GM13976 (cell line): ENCODE data around the gene VDAC2.

Source experiments
- DNase-seq: peaks from one replicate; pipeline ENCODE4 v3.0.0; 2012; ENCODE audit warnings: low spot score
- in situ Hi-C: fragments of 300-500 bp; cut with MboI; formaldehyde crosslinking; loops from one replicate; pipeline ENCODE4 v1.12.0; 2022; ENCODE audit warnings: low sequenced_read_pairs, mixed read lengths, inconsistent platforms; ENCODE audit not compliant: unreplicated experiment
- TF ChIP-seq, protein P1 (sequence below): IDR thresholded peaks from 2 replicates; pipeline ENCODE4 v1.5.1; 2012; ENCODE audit warnings: borderline replicate concordance, mild to moderate bottlenecking; ENCODE audit not compliant: insufficient read depth; ENCODE audit errors: extremely low read depth, missing control alignments, control extremely low read depth

VDAC2 gene

DNA sequence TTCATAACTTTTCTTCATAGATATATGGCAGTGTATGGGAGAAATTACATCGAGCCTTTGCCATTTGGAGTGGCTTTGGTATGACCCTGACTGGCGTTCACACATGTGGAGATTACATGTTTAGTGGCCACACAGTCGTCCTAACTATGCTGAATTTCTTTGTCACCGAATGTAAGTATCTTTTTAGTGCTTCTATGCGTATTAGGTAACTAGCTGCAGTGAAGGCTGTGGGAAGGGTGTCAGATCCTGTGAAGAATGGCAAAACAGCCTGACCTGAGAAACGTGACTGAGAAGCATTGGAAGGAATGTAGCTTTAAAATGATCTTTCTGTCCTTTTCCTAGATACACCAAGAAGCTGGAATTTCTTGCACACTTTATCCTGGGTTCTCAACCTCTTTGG, 34.5 kb upstream of the VDAC2 start:
- TF ChIP-seq, protein P1, sequence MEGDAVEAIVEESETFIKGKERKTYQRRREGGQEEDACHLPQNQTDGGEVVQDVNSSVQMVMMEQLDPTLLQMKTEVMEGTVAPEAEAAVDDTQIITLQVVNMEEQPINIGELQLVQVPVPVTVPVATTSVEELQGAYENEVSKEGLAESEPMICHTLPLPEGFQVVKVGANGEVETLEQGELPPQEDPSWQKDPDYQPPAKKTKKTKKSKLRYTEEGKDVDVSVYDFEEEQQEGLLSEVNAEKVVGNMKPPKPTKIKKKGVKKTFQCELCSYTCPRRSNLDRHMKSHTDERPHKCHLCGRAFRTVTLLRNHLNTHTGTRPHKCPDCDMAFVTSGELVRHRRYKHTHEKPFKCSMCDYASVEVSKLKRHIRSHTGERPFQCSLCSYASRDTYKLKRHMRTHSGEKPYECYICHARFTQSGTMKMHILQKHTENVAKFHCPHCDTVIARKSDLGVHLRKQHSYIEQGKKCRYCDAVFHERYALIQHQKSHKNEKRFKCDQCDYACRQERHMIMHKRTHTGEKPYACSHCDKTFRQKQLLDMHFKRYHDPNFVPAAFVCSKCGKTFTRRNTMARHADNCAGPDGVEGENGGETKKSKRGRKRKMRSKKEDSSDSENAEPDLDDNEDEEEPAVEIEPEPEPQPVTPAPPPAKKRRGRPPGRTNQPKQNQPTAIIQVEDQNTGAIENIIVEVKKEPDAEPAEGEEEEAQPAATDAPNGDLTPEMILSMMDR: no peak
- in situ Hi-C loops: no loop called here
- DNase-seq: no peak

DNA sequence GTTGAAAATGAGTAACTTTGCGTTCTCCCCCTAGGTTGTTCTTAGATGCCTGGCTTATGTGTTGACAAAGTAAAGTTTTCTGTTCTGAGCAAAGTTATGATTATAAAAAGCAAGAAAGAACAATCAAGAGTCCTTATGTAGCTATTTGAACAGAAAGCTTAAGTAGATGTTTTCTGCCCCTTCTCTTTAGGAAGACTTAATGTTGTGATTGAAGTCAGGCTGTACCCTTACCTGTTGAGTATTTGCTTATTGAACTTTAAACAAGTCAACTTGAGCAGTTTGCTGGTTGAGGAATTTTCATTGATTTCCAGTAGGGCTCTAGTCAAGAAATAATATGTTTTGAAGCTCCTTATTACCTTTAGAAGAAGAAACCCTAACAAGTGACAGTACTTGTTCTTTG, 33.9 kb upstream of the VDAC2 start:
- no peak for DNase-seq
- TF ChIP-seq, protein P1: no peak
- in situ Hi-C loops: no loop called here

DNA sequence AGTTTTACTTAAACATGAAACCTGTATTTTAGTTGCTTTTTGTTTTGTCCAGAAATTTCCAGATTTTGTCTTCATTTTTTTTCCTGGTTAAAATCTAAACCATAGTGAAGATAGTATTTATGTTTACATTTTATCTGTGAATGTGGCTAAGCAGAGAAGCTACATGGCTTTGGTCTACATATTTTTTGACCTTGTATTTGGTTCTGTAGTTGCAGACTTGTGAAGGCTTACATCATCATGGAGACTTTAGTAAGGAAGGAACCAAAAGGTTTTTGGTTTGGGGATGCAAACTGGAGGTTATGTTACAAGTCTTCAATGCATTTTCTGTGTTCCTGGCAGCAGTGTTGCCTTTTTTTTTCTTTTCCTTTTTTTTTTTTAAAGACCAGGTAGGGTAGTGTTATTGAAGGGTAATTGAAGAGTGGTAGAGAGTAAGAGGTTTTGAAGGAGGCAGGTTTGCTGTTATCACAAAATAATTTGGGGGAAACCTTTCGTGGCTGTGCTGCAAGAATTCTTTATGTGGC, 30.9 kb upstream of the VDAC2 start:
- no peak for DNase-seq
- in situ Hi-C loops: no loop called here
- TF ChIP-seq, protein P1: no peak

DNA sequence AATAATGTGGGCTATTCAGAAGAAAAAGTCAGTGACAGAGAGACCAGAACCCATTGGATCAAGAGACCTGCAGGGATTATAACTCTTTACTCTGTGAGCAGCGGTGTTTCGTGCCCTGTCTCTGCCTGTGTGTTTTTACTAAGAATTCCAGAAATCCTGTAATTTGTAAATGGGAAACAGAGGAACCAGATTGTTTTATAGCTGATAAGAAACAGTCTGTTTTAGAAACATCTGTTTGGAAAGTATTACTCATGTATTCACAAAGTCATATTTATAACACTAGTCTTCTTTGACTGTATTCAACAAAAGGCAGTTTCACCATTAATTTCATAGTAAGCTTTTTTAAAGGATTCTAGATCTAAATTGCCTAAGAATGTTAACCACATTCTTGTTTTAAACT, 30.0 kb upstream of the VDAC2 start:
- in situ Hi-C loops: no loop called here
- TF ChIP-seq, protein P1: no peak
- no peak for DNase-seq

DNA sequence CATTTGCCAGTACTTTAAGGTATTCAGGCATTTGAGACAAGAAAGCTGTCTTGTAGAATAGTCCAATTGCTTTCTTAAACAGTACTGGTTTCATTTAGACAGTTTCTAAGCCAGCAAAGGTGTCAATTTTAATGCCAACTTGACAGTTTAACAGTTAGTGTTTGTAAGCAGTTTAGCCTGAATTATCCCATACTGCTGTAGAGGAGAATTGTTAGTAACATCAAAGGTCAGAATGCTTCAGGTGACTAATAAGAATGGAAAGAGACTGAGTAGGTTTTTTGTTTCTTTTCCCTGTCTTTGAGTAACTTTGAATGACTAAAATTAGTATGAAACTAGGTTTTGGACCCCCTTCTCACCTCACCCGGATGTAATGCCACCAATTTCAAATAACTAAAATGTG, 29.5 kb upstream of the VDAC2 start:
- in situ Hi-C loops: no loop called here
- TF ChIP-seq, protein P1: no peak
- DNase-seq: no peak

DNA sequence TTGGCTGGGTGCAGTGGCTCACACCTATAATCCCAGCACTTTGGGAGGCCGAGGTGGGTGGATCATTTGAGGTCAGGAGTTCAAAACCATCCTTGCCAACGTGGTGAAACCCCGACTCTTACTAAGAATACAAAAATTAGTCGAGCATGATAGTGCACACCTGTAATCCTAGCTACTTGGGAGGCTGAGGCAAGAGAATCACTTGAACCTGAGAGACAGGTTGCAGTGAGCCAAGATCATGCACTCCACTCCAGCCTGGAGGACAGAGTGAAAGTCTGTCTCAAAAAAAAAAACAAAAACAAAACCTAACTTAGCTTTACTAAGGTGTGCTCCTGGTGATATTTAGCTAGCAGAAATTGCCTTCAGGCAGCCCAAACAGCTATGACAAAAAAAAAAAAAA, 24.3 kb upstream of the VDAC2 start:
- in situ Hi-C loops: no loop called here
- TF ChIP-seq, protein P1: no peak
- DNase-seq: no peak
